GM12878 (cell line): ENCODE data around the gene LGALS4. TPM values are rescaled to one million over a fixed set of nuclear protein-coding genes. Genes with fewer than 3 reads are reported as not detected.

Source experiments
- ATAC-seq: fragments of 200-7000 bp; cut with Tn5 transposase; 3 replicates; pipeline ENCODE4 v1.9.1; 2020; ENCODE audit warnings: mild to moderate bottlenecking, moderate library complexity
- BruUV-seq: library from RNA; stranded (reverse); fragments of 400-500 nt; replicated peaks from 2 replicates; lab custom pipeline; 2021; lab: Mats Ljungman, UMichigan
- CTCF ChIA-PET: fragments of 300-600 bp; sonication (Branson Sonifier 250); formaldehyde crosslinking; extraction: SDS; loops from one replicate; lab custom pipeline; 2021; ENCODE audit warnings: inconsistent platforms; lab: Yijun Ruan, JAX
- POLR2A ChIA-PET: fragments of 350-600 bp; formaldehyde crosslinking; extraction: SDS; loops from one replicate; lab custom pipeline; 2021; ENCODE audit warnings: inconsistent platforms; lab: Charles Lee
- RAD21 ChIA-PET: fragments of 300-600 bp; sonication (Branson Sonifier 250); formaldehyde crosslinking; loops from one replicate; lab custom pipeline; 2023; ENCODE audit warnings: antibody characterized with exemption; ENCODE audit not compliant: unreplicated experiment; lab: Charles Lee
- SMC1A ChIA-PET: fragments of 300-600 bp; sonication (Branson Sonifier 250); formaldehyde crosslinking; loops from one replicate; lab custom pipeline; 2023; ENCODE audit not compliant: unreplicated experiment, uncharacterized antibody; lab: Charles Lee
- DNase-seq: peaks from one replicate; pipeline ENCODE4 v3.0.0-alpha.2; 2011; ENCODE audit warnings: low read depth, low spot score
- FAIRE-seq: peaks from 3 replicates; lab custom pipeline; 2011; peaks lifted over from hg19 to GRCh38; lab: Jason Lieb, UNC
- H2AFZ ChIP-seq: 2 replicates; pipeline ENCODE4 v1.6.0; 2011; ENCODE audit warnings: low read depth, low read length, control low read depth; ENCODE audit not compliant: control insufficient read depth
- H3K27ac ChIP-seq: 2 replicates; pipeline ENCODE4 v1.5.1; 2011; ENCODE audit warnings: control low read depth; ENCODE audit not compliant: control insufficient read depth, insufficient read depth
- H3K27me3 ChIP-seq, 2 experiments: replicated peaks in 1 of 2; 2 replicates each; pipeline versions ENCODE4 v1.6.0 to v1.6.1; 2011; ENCODE audit warnings: low read length in 1 of 2; ENCODE audit not compliant: control insufficient read depth in 2 of 2, insufficient read depth in 2 of 2
- H3K36me3 ChIP-seq, 2 experiments: 2 replicates each; pipeline ENCODE4 v1.5.1; 2011; ENCODE audit warnings: low read length in 1 of 2; ENCODE audit not compliant: control insufficient read depth in 2 of 2, insufficient read depth in 2 of 2
- H3K4me1 ChIP-seq: 2 replicates; pipeline ENCODE4 v1.6.1; 2011; ENCODE audit warnings: mild to moderate bottlenecking, low read length, moderate library complexity, mixed read lengths; ENCODE audit not compliant: control insufficient read depth, insufficient read depth
- H3K4me2 ChIP-seq: 2 replicates; pipeline ENCODE4 v1.6.0; 2011; ENCODE audit warnings: control low read depth; ENCODE audit not compliant: control insufficient read depth, insufficient read depth
- H3K4me3 ChIP-seq: fragments of 200-600 bp; sonication (generic); 2 replicates; pipeline ENCODE4 v1.5.1; 2016
- H3K79me2 ChIP-seq: 2 replicates; pipeline ENCODE4 v1.6.0; 2011; ENCODE audit warnings: low read length; ENCODE audit not compliant: control insufficient read depth, insufficient read depth
- H3K9ac ChIP-seq: 2 replicates; pipeline ENCODE4 v1.8.0; 2011; ENCODE audit warnings: low read length, control low read depth, mixed read lengths; ENCODE audit not compliant: control insufficient read depth, insufficient read depth
- H3K9me3 ChIP-seq: replicated peaks from 3 replicates; pipeline ENCODE4 v1.5.1; 2011; ENCODE audit warnings: mild to moderate bottlenecking, low read length; ENCODE audit not compliant: control insufficient read depth, insufficient read depth
- H4K20me1 ChIP-seq: 2 replicates; pipeline ENCODE4 v1.6.0; 2011; ENCODE audit not compliant: control insufficient read depth, insufficient read depth
- BHLHE40 ChIP-seq, 2 experiments: fragments of 450-650 bp in 1 of 2; IDR thresholded peaks; 2 replicates each; pipeline ENCODE4 v1.6.1; 2011 to 2017; ENCODE audit warnings: low read depth in 2 of 2, borderline replicate concordance in 1 of 2, improper control_type of control experiment in 1 of 2, low read length in 1 of 2, mild to moderate bottlenecking in 1 of 2
- BRCA1 ChIP-seq: IDR thresholded peaks from 2 replicates; pipeline ENCODE4 v1.6.1; 2011; ENCODE audit warnings: low read depth, low read length, improper control_type of control experiment
- CBFB ChIP-seq: IDR thresholded peaks from 2 replicates; pipeline ENCODE4 v1.6.1; 2016; ENCODE audit warnings: antibody characterized with exemption, low read depth
- CREB1 ChIP-seq: IDR thresholded peaks from 2 replicates; pipeline ENCODE4 v1.6.1; 2012; ENCODE audit warnings: low read depth, mild to moderate bottlenecking, inconsistent platforms
- EED ChIP-seq: sonication (generic); IDR thresholded peaks from 2 replicates; pipeline ENCODE4 v1.6.1; 2016; ENCODE audit warnings: antibody characterized with exemption, low read depth
- EGR1 ChIP-seq, 2 experiments: IDR thresholded peaks; 1 replicate in 1 of 2; 2 replicates in 1 of 2; pipeline ENCODE4 v1.6.1; 2011 to 2012; ENCODE audit warnings: low read depth in 2 of 2, low read length in 2 of 2, borderline replicate concordance in 1 of 2, mild to moderate bottlenecking in 1 of 2, moderate library complexity in 1 of 2
- FOS ChIP-seq: IDR thresholded peaks from 3 replicates; pipeline ENCODE4 v1.6.1; 2011; ENCODE audit warnings: borderline replicate concordance; ENCODE audit not compliant: insufficient read length; ENCODE audit errors: extremely low read depth
- HDGF ChIP-seq: fragments of 450-650 bp; IDR thresholded peaks from 2 replicates; pipeline ENCODE4 v1.6.1; 2016; ENCODE audit warnings: antibody characterized with exemption
- IKZF1 ChIP-seq: fragments of 450-650 bp; conservative IDR thresholded peaks from 2 replicates; pipeline ENCODE4 v1.6.1; 2017; ENCODE audit warnings: antibody characterized with exemption, mild to moderate bottlenecking
- PAX5 ChIP-seq: IDR thresholded peaks from 2 replicates; pipeline ENCODE4 v1.6.1; 2011; ENCODE audit warnings: low read depth, low read length, borderline replicate concordance
- POLR2AphosphoS2 ChIP-seq: IDR thresholded peaks from 2 replicates; pipeline ENCODE4 v1.6.1; 2011; ENCODE audit warnings: low read depth, mild to moderate bottlenecking, low read length, improper control_type of control experiment, moderate library complexity
- POU2F2 ChIP-seq: IDR thresholded peaks from 3 replicates; pipeline ENCODE4 v1.6.1; 2011; ENCODE audit warnings: low read depth, mild to moderate bottlenecking, low read length, borderline replicate concordance
- RELA ChIP-seq: fragments of 450-650 bp; IDR thresholded peaks from 2 replicates; pipeline ENCODE4 v1.8.0; 2014; ENCODE audit warnings: borderline replicate concordance; ENCODE audit not compliant: partially characterized antibody
- SUPT20H ChIP-seq: IDR thresholded peaks from 2 replicates; pipeline ENCODE4 v1.6.1; 2011; ENCODE audit warnings: low read depth, mild to moderate bottlenecking, low read length, moderate library complexity, borderline replicate concordance; ENCODE audit not compliant: control insufficient read depth
- SUZ12 ChIP-seq: fragments of 200-600 bp; sonication (generic); IDR thresholded peaks from one replicate; pipeline ENCODE4 v1.6.1; 2018; ENCODE audit warnings: antibody characterized with exemption, mild to moderate bottlenecking; ENCODE audit not compliant: unreplicated experiment
- YY1 ChIP-seq: IDR thresholded peaks from 2 replicates; pipeline ENCODE4 v1.6.1; 2011; ENCODE audit warnings: low read depth, mild to moderate bottlenecking, low read length
- WGBS: methylation state at CpG from one replicate; pipeline ENCODE4 v1.1.6; 2016; ENCODE audit warnings: low lambda C conversion rate; ENCODE audit not compliant: insufficient replicate concordance, insufficient coverage; ENCODE audit errors: missing lambda C conversion rate; 5-methylcytosine and 5-hydroxymethylcytosine counted together
- in situ Hi-C: fragments of 300-500 bp; cut with MboI; formaldehyde crosslinking; loops from 9 replicates; pipeline ENCODE4 v1.14.3; 2018; ENCODE audit warnings: mixed read lengths
- intact Hi-C: fragments of 100-400 bp; cut with micrococcal nuclease; formaldehyde crosslinking; loops from one replicate; pipeline ENCODE4 v1.14.2; 2022; ENCODE audit not compliant: unreplicated experiment
- polyA plus RNA-seq, 11 experiments: library from polyadenylated mRNA; depleted of rRNA in 4 of 11; unstranded in 6 of 11; stranded (reverse) in 5 of 11; fragments of >200 nt; fragmentation: Nextera tagmentation in 4 of 11; fragmentation: Illumina TruSeq in 1 of 11; extraction: Ambion mirVana in 4 of 11; extraction: Trizol in 1 of 11; gene quantifications; 1 replicate in 1 of 11; 2 replicates in 10 of 11; pipeline versions ENCODE4 v1.2.1 to v1.2.3, GENCODE V29; 2011 to 2016; ENCODE audit warnings: inconsistent platforms in 2 of 11, missing spikeins in 2 of 11, low read depth in 1 of 11
- total RNA-seq, 4 experiments: library from RNA; depleted of rRNA in 3 of 4; stranded (reverse); fragments of >200 nt in 3 of 4; fragmentation: Illumina TruSeq in 1 of 4; extraction: Trizol in 1 of 4; gene quantifications; 2 replicates each; pipeline versions ENCODE4 v1.2.1 to v1.2.3, GENCODE V29; 2013 to 2021
- TF ChIP-seq, protein P1 (sequence below): fragments of 450-650 bp; IDR thresholded peaks from 2 replicates; pipeline ENCODE4 v1.6.1; 2017; ENCODE audit warnings: mild to moderate bottlenecking, moderate library complexity

Gene LGALS4
- total and polyA plus RNA-seq, 10 of the 15 experiments (the other 5 are each of a cell fraction or from before 2014, with no cell fraction given) = 0.13 to 2.1 (median 0.26) TPM; not detected in 4

DNA sequence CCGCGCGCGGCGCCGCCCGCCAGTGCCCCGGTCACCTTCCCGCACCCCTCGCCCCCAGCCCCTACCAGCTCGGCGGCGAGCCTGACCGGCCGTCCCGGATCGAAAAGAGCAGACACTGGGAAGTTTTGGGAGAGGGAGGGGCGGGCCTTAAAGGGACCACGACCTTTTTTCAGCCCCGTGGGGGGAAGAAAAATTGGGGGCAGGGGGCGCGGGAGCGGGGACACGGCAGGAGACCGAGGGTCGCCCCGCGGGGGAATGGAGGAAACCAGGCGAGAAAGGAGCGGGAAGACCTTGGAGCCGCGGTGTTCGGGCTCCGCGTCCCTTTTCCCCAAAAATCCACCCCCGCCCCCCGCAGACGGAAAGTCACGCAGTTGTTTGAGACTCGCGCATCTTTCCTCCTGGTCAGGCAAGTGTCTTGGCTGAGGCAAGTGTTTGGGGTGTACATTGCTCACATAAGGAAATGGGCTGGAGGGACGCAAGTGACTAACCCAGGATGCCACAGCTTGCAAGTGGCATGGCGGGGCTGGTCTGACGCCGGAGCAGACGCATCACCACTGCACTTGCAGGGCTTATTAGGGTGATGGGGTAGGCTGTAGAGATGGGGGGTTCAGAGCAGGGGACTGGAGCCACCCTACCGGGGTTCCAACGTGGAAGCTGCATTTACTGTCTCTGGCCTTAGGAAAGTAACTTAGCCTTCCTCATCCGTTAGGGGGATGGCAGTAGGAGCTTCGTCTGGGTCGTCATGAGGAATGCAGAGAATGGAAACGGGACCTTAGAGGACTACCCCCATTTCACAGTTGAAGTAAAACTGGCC is 39.7 kb upstream of the LGALS4 start:
- Histone ChIP-seq H3K36me3 (peaks cover 0 to 3% of the 10 kb centered on the region in 2 experiments; a peak in 3 of 4 replicates), H3K9me3 (no peaks in the 10 kb centered on the region), H4K20me1 (peaks cover 3% of the 10 kb centered on the region; the same call in 1 of the 2 replicates), H3K27me3 (no peaks in the 10 kb centered on the region), H3K4me1 (peaks cover 18% of the 10 kb centered on the region), H3K4me2 (peak overlapping the region; percentile 77), H3K79me2 (peaks cover 22% of the 10 kb centered on the region), H3K4me3 (peak overlapping the region; percentile 96), H3K9ac (peak overlapping the region; percentile 92), H3K27ac (peak overlapping the region; percentile 91), H2AFZ (peak overlapping the region; percentile 70)
- DNase-seq (no peak), FAIRE-seq (peak; percentile 75), ATAC-seq (0 out of 3 replicates have a peak, but pooled peaks have one; percentile 0)
- ChIA-PET SMC1A (interaction anchor here (1.0 to 4.5 kb wide), 9 partner anchors 10 to 234 kb away, joined by 3 to 44 read pairs (median 6); partner anchors contain the start of genes EIF3K and RINL), RAD21 (interaction anchor here (0.7 to 3.6 kb wide), 10 partner anchors 8 to 309 kb away, joined by 3 to 47 read pairs (median 4); partner anchors contain the start of genes ACTN4, ECH1 and RINL), CTCF (interaction anchor here (0.6 to 2.5 kb wide), 11 partner anchors 11 to 621 kb away, joined by 3 to 21 read pairs (median 8); partner anchors contain the start of genes ECH1, FAM98C, MRPS12 and NFKBIB), POLR2A (interaction anchor here (0.6 to 4.4 kb wide), 10 partner anchors 13 to 236 kb away, joined by 3 to 144 read pairs (median 4); partner anchors contain the start of genes ACTN4, ECH1, NFKBIB and SIRT2)
- in situ Hi-C loops (no loop called here), intact Hi-C loops (no loop called here)
- WGBS = 2% methylated on average over 41 of the region's 52 CpGs
- BruUV-seq = no TSS peak
- TF ChIP-seq HDGF (peak; percentile 47; the same call in 1 of the 2 replicates), EED (peak; percentile 37; the same call in 1 of the 2 replicates), BHLHE40 (IDR thresholded peaks at IDR 0.05; ENCODE audit: borderline replicate concordance in 1 of 2, low read depth in 2 of 2, low read length in 1 of 2) (0 out of 4 replicates have a peak, but pooled peaks of 1 of the 2 experiments have one; percentile 6), SUZ12 (no peak), PAX5 (no peak), FOS (no peak), BRCA1 (no peak), POLR2AphosphoS2 (no peak), POU2F2 (0 out of 3 replicates have a peak, but pooled peaks have one; percentile 21), CREB1 (peak; percentile 32; the same call in 1 of the 2 replicates), EGR1 (IDR thresholded peaks at IDR 0.05; ENCODE audit: borderline replicate concordance in 1 of 2, low read depth in 2 of 2, low read length in 2 of 2) (0 out of 3 replicates have a peak, but pooled peaks of 1 of the 2 experiments have one; percentile 15), RELA (no peak), IKZF1 (peak; percentile 53; the same call in 1 of the 2 replicates), SUPT20H (no peak), CBFB (0 out of 2 replicates have a peak, but pooled peaks have one; percentile 29), YY1 (peak; percentile 69)
- TF ChIP-seq, protein P1, sequence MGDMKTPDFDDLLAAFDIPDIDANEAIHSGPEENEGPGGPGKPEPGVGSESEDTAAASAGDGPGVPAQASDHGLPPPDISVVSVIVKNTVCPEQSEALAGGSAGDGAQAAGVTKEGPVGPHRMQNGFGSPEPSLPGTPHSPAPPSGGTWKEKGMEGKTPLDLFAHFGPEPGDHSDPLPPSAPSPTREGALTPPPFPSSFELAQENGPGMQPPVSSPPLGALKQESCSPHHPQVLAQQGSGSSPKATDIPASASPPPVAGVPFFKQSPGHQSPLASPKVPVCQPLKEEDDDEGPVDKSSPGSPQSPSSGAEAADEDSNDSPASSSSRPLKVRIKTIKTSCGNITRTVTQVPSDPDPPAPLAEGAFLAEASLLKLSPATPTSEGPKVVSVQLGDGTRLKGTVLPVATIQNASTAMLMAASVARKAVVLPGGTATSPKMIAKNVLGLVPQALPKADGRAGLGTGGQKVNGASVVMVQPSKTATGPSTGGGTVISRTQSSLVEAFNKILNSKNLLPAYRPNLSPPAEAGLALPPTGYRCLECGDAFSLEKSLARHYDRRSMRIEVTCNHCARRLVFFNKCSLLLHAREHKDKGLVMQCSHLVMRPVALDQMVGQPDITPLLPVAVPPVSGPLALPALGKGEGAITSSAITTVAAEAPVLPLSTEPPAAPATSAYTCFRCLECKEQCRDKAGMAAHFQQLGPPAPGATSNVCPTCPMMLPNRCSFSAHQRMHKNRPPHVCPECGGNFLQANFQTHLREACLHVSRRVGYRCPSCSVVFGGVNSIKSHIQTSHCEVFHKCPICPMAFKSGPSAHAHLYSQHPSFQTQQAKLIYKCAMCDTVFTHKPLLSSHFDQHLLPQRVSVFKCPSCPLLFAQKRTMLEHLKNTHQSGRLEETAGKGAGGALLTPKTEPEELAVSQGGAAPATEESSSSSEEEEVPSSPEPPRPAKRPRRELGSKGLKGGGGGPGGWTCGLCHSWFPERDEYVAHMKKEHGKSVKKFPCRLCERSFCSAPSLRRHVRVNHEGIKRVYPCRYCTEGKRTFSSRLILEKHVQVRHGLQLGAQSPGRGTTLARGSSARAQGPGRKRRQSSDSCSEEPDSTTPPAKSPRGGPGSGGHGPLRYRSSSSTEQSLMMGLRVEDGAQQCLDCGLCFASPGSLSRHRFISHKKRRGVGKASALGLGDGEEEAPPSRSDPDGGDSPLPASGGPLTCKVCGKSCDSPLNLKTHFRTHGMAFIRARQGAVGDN = peak; percentile 52; the same call in 1 of the 2 replicates
